SKM-1 (cell line): Measurements from ENCODE around the gene CCDC57.

Experiments
- DNase-seq: peaks from one replicate; lab custom pipeline; 2025; ENCODE audit not compliant: unreplicated experiment; lab: John Stamatoyannopoulos, UW

CCDC57 gene

DNA sequence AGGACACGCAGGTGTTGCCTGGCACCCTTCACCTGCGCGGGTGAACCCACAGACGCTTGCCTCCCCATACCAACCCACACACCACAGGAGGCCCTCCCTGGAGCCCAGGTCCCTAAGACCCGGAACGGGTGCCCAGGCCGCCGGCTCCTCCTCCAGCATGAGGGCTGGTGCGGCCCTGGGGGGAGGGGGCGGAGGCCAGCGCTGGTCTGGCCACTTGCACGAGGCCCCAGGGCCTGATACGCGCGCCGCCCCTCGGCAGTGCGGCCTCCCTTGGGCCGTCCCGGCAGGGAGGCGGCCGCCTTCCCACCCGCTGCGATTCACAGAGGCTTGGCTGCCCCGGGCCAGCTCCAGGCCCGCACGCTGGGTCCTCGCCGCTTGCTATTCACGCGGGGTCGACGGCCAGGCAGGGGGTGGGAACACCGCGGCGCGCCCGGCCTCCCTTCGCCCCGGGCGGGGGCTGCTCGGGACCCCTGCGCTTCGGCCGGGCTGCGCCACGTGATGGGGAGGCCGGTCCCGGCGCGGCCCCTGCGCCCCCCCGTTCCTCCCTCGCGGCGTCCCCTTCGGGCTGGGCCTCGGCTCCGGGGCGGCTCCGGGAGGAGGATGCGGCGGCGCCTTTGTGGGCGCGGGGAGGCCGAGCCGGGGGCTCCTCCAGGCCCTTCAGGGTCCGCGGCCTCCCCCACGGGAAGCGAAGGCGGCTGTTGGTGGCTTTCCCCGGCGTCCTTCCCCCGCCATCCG is 115.3 kb downstream of the CCDC57 start:
- no peak for DNase-seq

DNA sequence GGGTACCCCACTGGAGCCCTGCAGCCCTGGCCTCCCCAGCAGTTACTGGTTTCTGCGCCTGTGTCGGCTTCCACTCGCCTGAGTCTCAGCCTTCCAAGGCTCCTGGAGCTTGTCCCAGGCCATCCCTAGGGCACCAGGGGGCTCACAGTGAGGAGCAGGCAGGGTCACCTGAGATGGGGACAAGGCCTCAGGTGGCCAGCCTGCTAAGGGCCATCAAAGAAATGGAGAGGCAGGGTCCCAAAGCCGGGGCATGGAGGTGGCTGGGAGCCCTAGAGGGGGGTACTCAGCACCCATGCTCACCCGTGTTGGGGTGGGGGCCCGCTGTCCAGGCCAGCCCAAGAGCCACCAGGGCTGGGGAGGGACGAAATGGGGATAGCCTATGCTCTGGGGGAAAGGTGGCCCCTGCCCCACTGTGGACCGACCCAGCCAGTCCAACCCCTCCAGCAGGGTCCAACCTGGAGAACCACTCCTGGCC is 115.9 kb downstream of the CCDC57 start:
- DNase-seq, result no peak

DNA sequence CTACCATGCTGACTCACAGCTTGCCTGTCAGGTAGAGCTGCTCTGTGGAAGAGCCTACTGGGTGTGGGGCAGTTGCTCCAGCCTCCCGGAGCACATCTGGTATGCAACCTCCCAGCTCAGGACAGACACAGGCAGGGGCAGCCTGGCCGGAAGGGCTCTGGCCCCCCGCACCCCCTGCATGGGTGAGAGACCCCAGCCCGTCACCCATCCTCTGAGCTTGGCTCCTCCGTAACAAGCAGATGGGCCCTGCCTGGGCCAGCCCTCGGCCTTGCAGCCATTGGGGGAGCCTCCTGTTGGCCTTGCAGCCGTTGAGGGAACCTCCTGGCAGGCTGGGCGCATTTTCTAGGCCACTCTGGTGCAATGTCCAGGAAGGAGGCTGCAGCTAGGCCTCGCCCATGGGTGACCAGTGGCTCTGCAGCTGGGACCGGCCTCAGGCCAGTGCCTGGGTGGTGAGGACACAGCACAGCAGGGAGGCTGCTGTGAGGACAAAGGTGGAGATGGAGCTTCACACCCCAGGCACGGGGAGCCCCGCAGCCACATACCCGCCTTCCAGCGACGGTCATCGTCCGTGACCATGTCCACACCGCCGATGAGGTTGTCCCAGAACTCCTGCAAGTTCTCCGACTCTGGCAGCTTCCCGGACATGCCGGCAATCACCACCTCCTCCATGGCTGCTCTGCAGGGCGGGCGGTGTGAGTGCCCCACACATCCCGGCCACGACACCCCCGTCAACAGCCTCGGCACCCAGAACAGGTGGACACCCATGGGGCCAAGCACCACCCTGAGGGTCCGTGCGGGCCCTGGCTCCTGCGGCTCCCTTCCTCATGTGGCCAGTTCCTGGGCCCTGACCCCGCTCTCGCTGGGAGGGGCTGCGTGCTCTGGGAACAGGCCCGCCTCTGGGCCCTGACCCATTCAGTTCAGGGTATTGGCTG is 116.6 kb downstream of the CCDC57 start:
- DNase-seq, result no peak

DNA sequence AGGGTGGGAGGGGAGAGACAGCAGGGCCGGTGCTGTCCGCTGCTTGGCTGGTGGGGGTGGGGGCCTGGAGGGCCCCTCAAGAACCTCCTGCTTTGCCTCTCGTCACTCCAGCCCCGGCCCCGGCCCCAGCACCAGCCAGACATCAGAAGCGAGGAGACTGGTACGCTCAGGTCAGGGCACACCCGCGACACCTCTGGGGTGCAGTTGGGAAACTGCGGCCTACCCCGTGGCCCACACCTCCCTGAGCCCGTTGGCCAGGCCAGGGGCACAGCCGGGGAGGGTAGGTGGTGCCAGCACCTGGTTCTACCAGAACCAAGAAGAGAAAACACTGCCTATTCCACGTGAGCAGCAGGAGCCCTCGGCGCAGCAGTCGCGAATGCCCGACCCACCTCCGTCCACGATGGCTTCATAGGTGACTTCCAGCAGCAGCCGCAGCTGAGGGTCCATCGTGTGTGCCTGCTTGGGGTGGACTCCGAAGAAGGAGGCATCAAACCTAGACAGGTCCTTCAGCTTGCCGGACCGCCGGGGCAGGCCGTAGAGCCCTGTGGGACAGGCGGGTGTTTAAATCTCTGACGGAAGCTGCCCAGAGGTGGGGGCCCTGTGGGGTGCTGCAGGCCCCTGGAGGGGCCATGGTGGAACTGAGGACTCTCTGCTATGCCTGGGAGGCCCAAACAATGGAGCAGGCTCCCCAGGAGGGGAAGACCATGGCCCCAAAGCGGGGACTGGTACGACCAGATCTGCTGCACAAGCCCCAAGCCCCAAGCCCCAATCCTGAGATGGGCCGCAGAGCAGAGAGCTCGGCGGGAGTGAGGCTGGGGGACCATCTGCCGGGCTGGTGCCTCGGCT is 117.5 kb downstream of the CCDC57 start:
- no peak for DNase-seq

DNA sequence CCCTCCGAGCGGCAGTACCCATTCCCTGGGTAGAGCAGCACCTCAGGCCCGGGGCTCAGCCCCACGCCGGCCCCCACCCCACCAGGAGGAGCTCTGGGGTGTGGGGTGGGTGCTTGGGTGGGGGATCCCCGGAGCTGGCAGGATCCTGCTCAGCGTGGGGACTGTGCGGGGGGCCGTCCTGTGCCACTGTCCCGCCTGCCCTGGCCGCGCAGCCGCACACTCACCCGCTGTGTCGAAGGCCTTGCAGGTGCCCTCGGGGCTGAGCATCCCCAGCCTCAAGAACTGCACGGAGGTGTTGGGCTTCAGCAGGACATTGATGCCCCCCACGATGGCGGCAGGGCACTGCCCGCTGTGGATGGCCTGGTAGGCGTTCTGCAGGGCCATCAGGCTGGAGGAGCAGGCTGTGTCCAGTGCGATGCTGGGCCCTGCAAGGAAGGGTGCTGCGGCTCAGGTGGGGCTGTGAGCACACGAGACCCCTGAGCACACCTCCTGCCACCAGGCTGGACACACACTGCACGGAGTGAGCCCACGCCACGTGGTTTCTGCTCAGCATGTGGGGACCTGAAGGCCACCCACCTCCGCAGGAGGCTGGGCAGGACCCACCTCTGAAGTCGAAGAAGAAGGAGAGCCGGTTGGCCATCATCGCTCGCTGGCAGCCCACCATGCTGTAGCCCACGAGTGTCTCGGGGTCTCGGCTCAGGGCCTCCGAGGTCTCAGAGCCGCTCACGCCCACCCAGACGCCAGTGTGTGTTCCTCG is 119.5 kb downstream of the CCDC57 start:
- DNase-seq, result no peak

DNA sequence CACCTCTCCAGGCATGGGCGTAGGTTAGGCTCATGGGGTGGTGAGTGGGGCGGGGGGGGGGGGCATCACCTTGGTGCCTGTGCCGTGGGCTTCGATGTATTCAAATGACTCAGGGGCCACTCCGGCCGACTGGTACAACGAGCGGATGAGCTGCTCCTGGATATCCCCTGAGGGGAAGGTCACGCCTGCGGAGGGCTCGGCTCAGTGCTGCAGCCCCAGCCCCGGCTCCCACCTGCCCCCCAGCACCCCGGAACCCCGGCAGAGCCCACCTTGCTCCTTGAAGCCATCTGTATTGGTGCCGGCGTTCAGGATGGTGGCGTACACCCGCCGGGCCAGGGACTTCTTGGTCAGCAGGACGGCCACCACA is 120.0 kb downstream of the CCDC57 start:
- no peak for DNase-seq

DNA sequence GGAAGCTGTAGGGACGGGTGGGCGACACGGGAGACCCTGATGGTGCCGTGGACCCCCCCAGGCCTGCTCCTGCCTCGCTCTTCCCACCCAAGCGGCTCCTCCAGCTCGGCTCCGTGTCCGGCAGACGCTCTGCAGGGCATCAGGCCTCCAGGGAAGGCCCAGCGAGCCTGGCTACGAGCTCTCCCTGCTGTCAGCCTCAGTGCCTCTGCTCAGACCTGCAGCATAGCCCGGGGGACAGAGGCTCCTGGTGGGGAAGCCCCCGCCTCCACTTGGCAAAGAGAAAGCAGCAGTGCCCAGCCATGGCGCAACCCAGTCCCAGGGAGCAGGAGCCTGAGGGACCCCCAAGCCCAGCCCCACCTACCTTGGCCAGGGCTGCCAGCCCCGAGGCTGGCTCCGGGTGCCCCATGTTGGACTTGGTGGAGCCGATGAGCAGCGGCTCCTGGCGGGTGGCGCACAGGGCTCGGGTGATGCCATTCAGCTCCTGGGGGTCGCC is 120.5 kb downstream of the CCDC57 start:
- no peak for DNase-seq

DNA sequence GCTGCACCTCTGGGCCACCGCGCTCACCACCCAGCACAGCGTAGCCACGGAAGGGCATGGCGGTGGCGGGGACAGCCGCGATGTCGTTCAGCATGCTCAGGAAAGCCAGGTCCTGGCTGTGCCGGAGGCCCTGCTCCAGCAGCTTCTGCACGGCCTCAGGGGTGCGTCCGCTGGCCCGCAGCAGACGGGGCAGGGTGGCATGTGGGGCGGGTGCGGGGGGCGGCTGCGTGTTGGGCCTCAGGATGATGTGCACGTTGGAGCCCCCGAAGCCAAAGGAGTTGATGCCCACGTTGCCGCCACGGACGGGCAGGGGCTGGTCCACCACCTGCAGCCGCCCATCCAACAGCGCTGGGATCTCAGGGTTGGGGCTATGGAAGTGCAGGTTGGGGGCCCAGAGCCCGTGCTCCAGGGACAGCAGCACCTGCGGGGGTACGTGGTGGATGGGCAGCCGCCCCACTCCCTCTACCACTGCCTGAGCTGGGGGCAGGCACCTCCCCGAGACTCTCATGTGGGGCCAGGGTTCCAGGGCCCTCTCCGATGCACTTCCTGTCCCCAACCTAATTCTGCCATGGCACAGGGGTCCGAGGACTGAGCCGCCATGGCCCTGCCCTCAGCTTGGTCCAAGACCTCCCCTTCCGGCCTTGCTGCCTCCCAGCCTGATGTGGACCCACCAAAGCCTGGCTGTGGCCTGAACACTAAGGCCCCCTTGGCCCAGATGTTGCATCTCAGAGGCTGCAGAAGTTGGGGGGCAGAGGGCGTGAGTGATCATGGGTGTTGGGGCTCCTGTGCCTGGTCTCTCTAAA is 121.2 kb downstream of the CCDC57 start:
- no peak for DNase-seq

DNA sequence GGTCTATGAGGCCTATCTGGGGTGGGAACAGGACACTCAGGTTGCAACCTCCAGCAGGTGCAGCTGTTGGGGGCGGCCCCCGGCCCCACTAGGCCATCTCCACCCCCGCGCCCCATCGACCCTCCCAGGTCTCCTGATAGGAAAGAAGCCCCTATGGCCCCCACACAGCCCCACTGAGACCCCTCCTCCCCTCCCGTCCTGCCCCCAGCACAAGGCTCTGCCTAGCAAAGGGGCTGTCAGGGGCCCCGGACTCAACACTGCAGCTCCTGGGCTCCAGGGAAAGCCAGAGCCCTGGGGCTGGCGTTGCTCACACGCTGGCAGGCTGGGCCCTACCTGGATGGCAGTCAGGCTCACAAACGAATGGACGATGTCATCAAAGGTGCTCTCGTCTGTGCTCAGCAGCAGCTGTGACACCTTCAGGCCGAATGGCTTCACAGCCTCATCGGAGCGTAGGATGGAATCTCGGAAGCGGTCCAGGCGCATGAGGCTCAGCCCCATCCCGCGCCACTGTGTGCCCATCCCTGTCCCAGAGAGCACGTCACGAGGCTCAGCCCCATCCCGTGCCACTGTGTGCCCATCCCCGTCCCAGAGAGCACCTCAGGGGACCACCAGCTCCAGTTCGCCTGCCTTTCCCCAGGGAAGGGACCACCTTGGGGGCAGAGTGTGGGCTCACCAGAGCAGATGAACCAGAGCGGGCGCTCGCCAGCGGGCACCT is 121.9 kb downstream of the CCDC57 start:
- no peak for DNase-seq

DNA sequence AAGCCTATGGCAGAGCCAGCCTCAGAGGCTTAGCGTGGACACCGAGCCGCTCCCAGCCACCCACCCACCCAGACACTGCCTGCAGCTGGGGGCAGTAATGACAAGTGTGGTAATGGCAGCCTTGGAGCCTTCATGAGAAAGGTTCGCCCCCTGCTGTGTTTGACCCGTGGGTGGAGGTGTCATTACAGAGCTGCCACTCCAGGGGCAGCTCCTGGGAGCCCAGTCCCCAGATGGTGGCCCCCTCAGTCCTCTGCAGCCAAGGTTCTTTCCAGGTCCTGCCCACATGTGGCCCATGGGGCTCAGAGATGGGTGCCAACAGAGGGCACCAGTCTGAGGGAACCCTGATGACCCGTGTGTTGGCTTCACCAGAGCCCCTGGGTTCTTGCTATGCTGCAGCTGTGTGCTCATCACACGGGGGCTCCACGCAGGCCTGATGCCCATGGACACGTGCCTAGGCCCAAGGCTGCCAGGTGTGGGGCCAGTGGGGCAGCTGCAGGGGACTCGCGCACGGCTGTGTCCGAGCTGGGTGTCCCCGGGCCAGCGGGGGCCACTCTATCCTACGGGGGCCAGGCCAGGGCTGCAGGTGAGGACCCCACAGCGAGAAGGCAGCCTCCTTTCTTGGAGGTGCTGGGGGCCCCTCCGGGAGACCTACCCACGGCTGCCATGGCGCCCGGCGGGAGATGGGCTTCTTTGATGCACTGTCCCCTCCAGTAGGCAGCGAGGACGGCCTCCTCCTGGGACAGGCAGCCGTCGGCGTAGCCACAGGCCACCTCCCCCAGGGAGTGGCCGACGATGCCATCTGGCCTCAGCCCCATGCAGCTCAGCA is 122.7 kb downstream of the CCDC57 start:
- no peak for DNase-seq

DNA sequence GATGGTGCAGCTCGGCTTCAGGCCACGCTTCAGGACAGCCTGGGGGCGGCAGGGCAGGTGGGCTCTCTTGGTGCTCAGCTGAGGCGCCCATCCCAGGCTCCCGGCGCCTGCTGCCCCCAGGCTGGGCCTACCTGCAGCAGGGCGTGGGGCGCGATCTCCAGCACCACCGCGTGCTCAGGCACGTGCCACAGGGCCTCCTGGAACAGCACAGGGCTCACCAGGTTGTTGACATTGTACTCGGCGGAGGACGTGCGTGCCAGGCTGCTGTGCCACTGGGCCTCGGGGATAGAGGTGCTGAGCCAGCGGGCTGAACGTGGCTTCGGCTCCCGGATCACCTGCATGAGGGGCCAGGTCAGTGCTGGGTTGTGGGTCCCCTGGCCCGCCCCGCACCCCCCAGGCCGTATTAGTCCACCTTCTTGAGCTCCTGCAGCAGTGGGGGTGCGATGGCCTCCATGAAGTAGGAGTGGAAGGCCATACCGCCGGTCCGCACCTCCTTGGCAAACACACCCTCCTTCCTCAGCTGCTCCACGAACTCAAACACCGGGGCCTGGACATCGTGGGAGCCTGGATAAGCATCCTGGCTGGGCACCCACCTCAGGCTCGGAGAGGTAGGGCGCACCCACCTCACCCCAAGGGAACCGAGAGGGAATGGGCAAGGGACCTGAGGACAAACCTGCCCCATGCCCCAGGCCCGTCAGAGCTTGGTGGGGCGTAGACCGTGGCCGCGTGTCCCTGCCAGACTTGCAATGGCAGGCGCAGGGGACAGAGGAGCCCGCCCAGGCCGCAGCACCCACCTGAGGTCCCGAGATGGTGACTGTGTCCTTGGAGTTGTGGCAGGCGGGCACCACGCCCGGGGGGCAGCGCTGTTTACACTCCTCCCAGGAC is 123.6 kb downstream of the CCDC57 start:
- no peak for DNase-seq

DNA sequence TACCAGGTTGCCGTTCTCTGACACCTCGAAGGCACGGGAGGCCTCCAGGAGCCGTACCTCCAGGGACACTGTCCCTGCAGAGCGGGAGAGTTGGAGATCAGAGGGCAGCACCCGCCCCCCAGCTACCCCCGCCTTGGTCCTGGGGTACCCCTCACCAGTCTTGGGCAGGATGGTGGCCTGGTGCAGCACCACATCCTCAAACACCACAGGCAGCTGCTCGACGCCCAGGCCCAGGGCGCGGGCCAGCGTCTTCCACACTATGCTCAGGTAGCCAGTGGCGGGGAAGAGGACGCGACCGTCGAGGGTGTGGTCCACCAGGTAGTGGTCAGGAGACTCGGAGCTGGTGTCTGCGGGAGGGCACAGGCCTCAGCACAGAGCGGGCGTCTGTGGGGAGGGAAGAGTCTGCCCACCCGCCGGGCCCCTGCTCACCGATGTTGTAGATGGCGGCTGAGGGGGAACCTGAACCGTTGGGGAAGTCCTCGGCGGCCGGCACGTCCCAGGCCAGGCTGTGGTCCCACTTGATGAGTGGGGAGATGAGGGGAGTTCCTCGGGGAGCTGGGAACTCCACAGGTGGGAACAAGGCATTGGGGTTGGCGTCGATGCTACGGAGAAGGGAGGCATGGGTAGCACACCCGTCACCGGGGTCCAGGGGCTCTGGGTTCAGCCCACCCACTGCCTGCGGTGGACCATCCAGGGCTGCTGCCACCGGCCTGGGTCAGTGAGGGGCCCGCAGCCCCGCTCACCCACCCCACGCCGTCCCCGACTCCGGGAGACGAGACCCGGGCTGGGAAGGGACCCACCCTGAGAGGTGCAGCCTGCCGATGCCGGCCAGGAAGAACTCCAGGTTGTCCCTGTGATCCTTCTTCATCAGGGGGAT is 124.4 kb downstream of the CCDC57 start:
- DNase-seq, result no peak

DNA sequence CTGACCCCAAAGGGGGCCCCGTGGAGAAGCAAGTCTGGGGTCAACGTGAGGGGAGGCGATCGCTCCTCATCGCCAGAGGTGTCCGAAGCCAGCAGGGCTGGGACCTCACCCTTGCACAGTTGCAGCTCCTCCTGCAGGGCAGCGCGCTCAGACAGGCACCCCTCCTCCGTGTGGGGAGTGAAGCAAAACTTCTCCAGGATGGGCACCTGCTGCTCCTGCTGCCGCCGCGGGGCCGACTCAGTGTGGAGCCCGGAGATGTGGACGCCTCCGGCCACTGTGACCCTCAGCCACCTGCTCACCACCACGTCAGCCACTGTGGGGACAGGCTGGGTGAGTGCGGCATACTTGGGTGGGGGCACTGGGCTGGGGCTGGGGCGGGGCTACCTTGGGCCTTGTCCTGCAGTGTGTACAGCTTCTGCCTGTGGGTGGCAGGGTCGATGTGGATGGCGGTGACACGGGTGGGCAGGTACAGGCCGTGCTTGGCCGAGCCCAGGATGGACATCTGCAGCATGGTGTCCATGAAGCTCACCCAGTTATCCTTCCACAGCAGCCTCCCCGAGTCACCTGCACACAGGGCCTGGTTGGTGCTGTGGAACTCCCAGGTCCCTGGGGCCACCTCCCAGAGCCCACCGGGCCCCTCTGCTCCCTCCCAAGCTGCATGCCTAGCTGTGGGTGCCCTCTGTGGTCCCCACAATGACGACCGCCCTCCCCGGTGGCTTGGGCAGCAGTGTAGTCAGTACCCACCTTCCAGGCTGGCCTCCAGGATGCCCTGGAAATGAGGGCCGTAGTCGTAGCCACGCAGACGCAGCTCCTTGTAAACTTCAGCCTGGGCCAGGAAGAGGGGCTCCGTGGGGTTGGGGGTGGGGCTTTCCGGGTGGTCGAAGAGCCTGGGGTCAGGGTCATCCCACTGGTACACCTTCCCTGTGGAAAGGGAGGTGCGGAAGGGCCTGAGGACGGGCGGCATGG is 125.4 kb downstream of the CCDC57 start:
- DNase-seq, result no peak

DNA sequence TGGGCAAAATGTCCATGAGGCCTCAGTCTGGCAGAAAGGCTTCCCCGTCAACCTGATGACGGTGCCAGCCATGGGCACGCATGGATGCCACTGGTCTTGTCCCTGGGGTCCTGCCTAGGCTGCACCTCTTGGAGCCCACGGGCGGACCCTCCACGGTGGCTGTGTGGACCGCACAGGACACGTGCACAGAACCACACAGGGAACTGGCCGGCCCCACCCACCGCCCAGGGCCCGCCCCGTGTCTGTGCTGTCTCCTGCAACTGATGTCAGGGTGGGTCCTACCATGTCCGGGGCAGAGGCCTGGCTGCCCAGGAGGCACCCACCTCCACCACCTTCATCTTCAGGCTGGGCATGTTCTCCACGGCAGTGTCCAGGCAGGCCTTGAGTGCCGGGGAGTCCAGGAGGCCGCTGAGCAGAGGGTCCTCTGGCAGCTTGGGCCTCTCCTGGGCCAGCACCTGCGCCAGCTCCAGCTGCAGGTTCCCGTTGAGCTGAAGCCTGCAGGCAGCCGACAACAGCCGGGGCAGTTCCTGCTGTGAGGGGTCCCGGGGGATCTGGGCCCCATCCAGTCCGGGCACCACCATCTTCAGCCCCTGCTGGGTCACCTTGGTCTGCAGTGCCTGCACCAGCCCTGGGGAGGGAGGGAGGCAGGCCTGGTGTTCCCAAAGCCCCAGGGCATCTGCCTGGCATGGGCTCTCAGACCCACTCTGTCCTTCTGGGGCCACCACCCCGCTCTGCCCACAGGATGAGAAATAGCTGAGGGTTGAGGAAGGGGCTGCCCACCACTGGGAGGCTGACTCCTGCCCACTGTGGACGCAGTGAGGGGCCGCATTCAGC is 126.5 kb downstream of the CCDC57 start:
- DNase-seq, result no peak
